Activated T-helper 2 cell treated with anti-CD3 and anti-CD28 coated beads, Interferon-gamma antibody, Interleukin-2, Interleukin-4, amounts not matched to agents 10 μg/mL and 5 μg/mL and 100 μg/mL, durations not matched to agents 14 hours and 24 hours and 36 hours (primary cell): ENCODE results near the gene POU6F2. TPM values are rescaled to one million over a fixed set of nuclear protein-coding genes. Genes with fewer than 3 reads are reported as not detected.

Experiments used
- DNase-seq: peaks from one replicate; pipeline ENCODE4 v3.0.0; 2021; ENCODE audit warnings: low spot score
- H3K27ac Mint-ChIP-seq: one replicate; pipeline ENCODE4 v1.8.0; 2021; ENCODE audit warnings: mixed read lengths
- H3K27me3 Mint-ChIP-seq: one replicate; pipeline ENCODE4 v1.8.0; 2021; ENCODE audit warnings: low read depth, mixed read lengths
- H3K36me3 Mint-ChIP-seq: one replicate; pipeline ENCODE4 v1.8.0; 2021; ENCODE audit warnings: low read depth, mixed read lengths
- H3K4me1 Mint-ChIP-seq: one replicate; pipeline ENCODE4 v1.8.0; 2021; ENCODE audit warnings: low read depth, mixed read lengths
- H3K4me3 Mint-ChIP-seq: one replicate; pipeline ENCODE4 v1.8.0; 2021; ENCODE audit warnings: low read depth, mild to moderate bottlenecking, moderate library complexity, mixed read lengths
- H3K9me3 Mint-ChIP-seq: one replicate; pipeline ENCODE4 v1.8.0; 2021; ENCODE audit warnings: mixed read lengths
- intact Hi-C: fragments of 100-400 bp; cut with micrococcal nuclease; formaldehyde crosslinking; loops from one replicate; pipeline ENCODE4 v1.15.1; 2023
- total RNA-seq: library from RNA; stranded (reverse); gene quantifications from 2 replicates; pipeline ENCODE4 v1.2.3, GENCODE V29; 2022

The POU6F2 gene
- total RNA-seq, 1 donor from 2014 or later = 0.27 TPM

DNA sequence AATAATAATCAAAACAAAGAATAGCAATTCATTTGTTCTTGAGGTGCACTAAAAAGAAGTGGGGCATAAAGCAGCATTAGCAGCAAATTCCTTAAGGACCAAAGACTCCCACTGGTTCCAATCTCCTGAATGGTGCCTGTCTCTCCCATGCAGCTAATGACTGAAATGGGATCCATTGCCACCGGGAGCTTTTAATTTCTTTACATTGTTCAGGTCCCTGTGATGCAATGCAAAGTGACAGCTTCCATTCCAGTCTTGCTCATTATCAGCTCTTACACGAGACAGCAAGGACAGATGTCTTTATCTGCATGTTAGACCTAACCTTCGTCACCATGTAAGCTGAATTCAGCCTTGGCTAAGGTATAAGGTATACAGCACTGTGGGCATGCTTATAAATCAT is 148.1 kb downstream of the POU6F2 start:
- Mint-ChIP-seq H3K36me3 (no peaks in the 10 kb centered on the region), H3K27ac (no peak overlapping the region), H3K4me1 (no peaks in the 10 kb centered on the region), H3K4me3 (no peak overlapping the region), H3K9me3 (no peaks in the 10 kb centered on the region), H3K27me3 (no peaks in the 10 kb centered on the region)
- intact Hi-C loops = no loop called here
- no peak for DNase-seq

- H3K4me3 Mint-ChIP-seq = no peak overlapping the region
- no peaks in the 10 kb centered on the region for H3K36me3 Mint-ChIP-seq
- no peak for DNase-seq
- no peaks in the 10 kb centered on the region for H3K27me3 Mint-ChIP-seq
- no peaks in the 10 kb centered on the region for H3K4me1 Mint-ChIP-seq
- intact Hi-C loops = no loop called here
- no peak overlapping the region for H3K27ac Mint-ChIP-seq
- H3K9me3 Mint-ChIP-seq = no peaks in the 10 kb centered on the region
Observed at GRCh38 chr7:39127058-39127457, 149.3 kb downstream of the POU6F2 start.

GRCh38 chr7:39128287-39128843 is 150.7 kb downstream of the POU6F2 start:
- no peaks in the 10 kb centered on the region for H3K9me3 Mint-ChIP-seq
- no peak overlapping the region for H3K27ac Mint-ChIP-seq
- intact Hi-C loops = no loop called here
- no peak for DNase-seq
- no peaks in the 10 kb centered on the region for H3K36me3 Mint-ChIP-seq
- no peaks in the 10 kb centered on the region for H3K4me1 Mint-ChIP-seq
- no peak overlapping the region for H3K4me3 Mint-ChIP-seq
- no peaks in the 10 kb centered on the region for H3K27me3 Mint-ChIP-seq

DNA sequence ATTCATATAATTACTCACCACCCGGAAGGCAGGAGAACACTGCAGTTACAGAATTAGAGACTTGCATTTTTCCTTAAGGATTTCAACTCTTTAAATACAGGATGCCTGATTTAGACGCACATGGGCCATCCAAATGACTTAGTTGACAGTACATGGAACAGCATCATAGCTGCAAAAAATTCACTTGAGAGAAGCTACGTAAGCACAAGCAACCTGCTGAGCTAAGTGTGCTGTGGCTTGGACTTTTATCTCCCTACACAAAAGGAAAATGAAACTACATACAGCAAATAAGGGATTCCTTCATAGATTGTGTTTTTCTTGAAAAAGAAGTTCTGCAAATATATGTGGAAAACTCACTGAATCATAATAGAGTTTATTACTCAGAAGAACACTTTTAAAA is 152.6 kb downstream of the POU6F2 start:
- DNase-seq = no peak
- H3K27me3 Mint-ChIP-seq = no peaks in the 10 kb centered on the region
- intact Hi-C loops = no loop called here
- no peaks in the 10 kb centered on the region for H3K4me1 Mint-ChIP-seq
- H3K4me3 Mint-ChIP-seq = no peak overlapping the region
- no peak overlapping the region for H3K27ac Mint-ChIP-seq
- no peaks in the 10 kb centered on the region for H3K36me3 Mint-ChIP-seq
- no peaks in the 10 kb centered on the region for H3K9me3 Mint-ChIP-seq

- no peaks in the 10 kb centered on the region for H3K9me3 Mint-ChIP-seq
- intact Hi-C loops = no loop called here
- H3K36me3 Mint-ChIP-seq = no peaks in the 10 kb centered on the region
- H3K27ac Mint-ChIP-seq = no peak overlapping the region
- H3K4me3 Mint-ChIP-seq = peak overlapping the region; percentile 17
- DNase-seq = no peak
- H3K4me1 Mint-ChIP-seq = no peaks in the 10 kb centered on the region
- H3K27me3 Mint-ChIP-seq = no peaks in the 10 kb centered on the region
Observed at GRCh38 chr7:39130857-39131526, 153.3 kb downstream of the POU6F2 start.

DNA sequence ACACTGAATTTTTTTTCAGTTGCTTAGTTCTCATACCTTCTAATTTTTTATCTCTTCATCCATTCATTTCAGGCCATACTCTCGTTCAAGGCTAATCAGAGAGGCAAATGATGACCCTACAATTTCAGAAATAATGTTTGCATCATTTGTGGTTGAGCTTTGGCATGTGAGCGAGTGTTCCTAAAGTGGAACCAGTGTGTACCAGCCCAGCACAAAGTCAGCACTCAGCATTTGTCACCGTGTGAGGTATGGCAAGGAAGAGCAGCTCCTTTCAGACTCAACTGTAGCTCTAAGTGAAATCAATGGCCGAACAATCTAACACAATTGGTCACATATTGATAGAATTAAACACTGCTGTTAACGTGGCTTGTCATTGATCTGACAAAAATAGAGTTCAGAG is 154.6 kb downstream of the POU6F2 start:
- H3K4me3 Mint-ChIP-seq = no peak overlapping the region
- no peaks in the 10 kb centered on the region for H3K36me3 Mint-ChIP-seq
- H3K27ac Mint-ChIP-seq = no peak overlapping the region
- intact Hi-C loops = no loop called here
- H3K9me3 Mint-ChIP-seq = no peaks in the 10 kb centered on the region
- DNase-seq = no peak
- H3K4me1 Mint-ChIP-seq = no peaks in the 10 kb centered on the region
- H3K27me3 Mint-ChIP-seq = no peaks in the 10 kb centered on the region

DNA sequence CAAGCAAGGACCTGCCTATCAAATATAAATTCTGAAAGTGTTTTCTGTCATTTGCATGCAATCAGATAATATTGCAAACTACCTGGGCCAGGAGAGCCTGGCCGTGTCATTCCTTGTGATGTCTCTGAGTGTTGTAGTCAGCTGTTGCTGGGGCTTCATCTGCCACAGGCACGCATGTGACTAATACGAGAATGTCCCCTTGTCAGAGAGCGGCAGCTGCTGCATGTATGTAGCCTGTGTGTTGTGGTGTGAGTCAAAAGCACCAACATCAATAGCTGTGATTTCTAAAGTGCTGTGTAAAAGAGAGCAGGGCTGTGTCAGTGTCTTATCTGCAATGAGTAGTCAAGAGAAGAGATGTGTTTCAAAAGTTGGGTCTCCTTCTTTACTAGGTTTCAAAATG is 155.4 kb downstream of the POU6F2 start:
- intact Hi-C loops = no loop called here
- H3K27ac Mint-ChIP-seq = no peak overlapping the region

GRCh38 chr7:39137480-39137879 is 159.8 kb downstream of the POU6F2 start:
- no peaks in the 10 kb centered on the region for H3K9me3 Mint-ChIP-seq
- no peaks in the 10 kb centered on the region for H3K36me3 Mint-ChIP-seq
- no peak overlapping the region for H3K4me3 Mint-ChIP-seq
- no peaks in the 10 kb centered on the region for H3K4me1 Mint-ChIP-seq
- no peak overlapping the region for H3K27ac Mint-ChIP-seq
- intact Hi-C loops = no loop called here
- DNase-seq = no peak
- no peaks in the 10 kb centered on the region for H3K27me3 Mint-ChIP-seq

More for the DNA sequence above, 155.4 kb downstream of the POU6F2 start:
- no peak for DNase-seq
- Mint-ChIP-seq H3K4me1 (no peaks in the 10 kb centered on the region), H3K27me3 (no peaks in the 10 kb centered on the region), H3K36me3 (no peaks in the 10 kb centered on the region), H3K4me3 (no peak overlapping the region), H3K9me3 (no peaks in the 10 kb centered on the region)

DNA sequence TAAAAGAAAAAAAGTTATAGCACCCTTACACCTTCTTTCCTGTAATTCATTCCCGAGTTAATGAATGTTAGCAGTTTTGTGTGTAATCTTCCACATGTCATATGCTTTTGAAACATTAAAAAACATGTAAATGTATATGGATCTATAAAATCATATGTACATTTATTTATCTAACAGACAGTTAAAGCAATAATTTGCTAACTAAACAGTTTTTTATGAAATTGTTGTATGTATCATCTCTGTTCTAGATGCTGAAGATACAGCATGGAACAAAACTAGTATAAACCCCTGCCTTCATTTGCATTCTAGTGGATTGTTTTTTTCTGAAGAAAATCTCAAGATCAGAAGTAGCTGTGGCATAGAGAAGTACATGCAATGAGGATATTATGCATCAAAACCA is 165.0 kb downstream of the POU6F2 start:
- H3K36me3 Mint-ChIP-seq = no peaks in the 10 kb centered on the region
- no peak for DNase-seq
- no peaks in the 10 kb centered on the region for H3K4me1 Mint-ChIP-seq
- H3K9me3 Mint-ChIP-seq = no peaks in the 10 kb centered on the region
- H3K4me3 Mint-ChIP-seq = no peak overlapping the region
- H3K27me3 Mint-ChIP-seq = no peaks in the 10 kb centered on the region
- no peak overlapping the region for H3K27ac Mint-ChIP-seq
- intact Hi-C loops = no loop called here

GRCh38 chr7:39144420-39144819 is 166.7 kb downstream of the POU6F2 start:
- Mint-ChIP-seq H3K9me3 (no peaks in the 10 kb centered on the region), H3K27ac (no peak overlapping the region), H3K36me3 (no peaks in the 10 kb centered on the region), H3K4me1 (no peaks in the 10 kb centered on the region), H3K4me3 (no peak overlapping the region), H3K27me3 (no peaks in the 10 kb centered on the region)
- no peak for DNase-seq
- intact Hi-C loops = no loop called here

DNA sequence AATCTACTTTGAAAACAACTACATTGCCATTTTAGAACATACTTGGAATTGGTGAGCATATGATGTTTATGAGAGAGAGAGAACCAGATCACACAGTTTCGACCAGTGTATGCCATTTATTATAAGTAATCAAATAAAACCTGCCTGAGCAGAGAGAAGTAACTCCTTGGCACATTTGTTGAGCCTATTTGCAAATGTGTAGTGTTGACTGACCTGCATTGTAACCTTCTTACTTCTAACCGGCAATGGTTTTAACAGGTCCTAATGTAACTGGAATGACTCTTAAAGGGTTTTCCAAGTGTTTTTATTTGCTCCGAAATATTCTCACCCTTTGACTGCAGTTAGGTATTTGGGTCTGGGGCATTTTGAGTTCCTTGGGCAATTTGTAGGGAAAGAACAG is 167.6 kb downstream of the POU6F2 start:
- no peaks in the 10 kb centered on the region for H3K27me3 Mint-ChIP-seq
- intact Hi-C loops = no loop called here
- H3K4me1 Mint-ChIP-seq = no peaks in the 10 kb centered on the region
- H3K36me3 Mint-ChIP-seq = no peaks in the 10 kb centered on the region
- H3K4me3 Mint-ChIP-seq = no peak overlapping the region
- no peak overlapping the region for H3K27ac Mint-ChIP-seq
- no peak for DNase-seq
- H3K9me3 Mint-ChIP-seq = no peaks in the 10 kb centered on the region

- Mint-ChIP-seq H3K4me1 (no peaks in the 10 kb centered on the region), H3K36me3 (no peaks in the 10 kb centered on the region)
Observed at GRCh38 chr7:39145935-39146334, 168.2 kb downstream of the POU6F2 start.

DNA sequence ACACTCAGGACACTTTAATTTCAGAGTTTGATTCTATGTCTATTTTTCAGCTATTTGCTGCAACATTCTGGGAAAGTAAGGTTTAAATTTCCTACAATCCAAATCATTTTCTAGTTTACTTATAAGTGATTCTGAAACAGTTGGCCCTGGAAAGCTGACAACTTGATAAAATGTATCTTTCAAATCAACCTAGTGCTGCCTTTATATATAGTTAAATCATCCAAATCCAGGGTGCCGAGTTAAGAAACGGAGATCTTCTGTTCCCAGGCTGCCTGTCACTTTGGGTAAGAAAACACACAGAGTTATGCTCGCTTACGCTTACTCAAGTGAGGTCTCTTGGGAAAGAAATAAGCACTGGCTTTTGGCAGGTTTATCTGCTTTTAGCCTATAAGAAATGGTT is 175.0 kb downstream of the POU6F2 start:
- no peaks in the 10 kb centered on the region for H3K9me3 Mint-ChIP-seq
- no peak overlapping the region for H3K4me3 Mint-ChIP-seq
- H3K27ac Mint-ChIP-seq = no peak overlapping the region
- H3K4me1 Mint-ChIP-seq = no peaks in the 10 kb centered on the region
- no peaks in the 10 kb centered on the region for H3K27me3 Mint-ChIP-seq
- no peak for DNase-seq
- H3K36me3 Mint-ChIP-seq = no peaks in the 10 kb centered on the region
- intact Hi-C loops = no loop called here

More at GRCh38 chr7:39145935-39146334, 168.2 kb downstream of the POU6F2 start:
- Mint-ChIP-seq H3K27ac (no peak overlapping the region), H3K4me3 (no peak overlapping the region), H3K9me3 (no peaks in the 10 kb centered on the region), H3K27me3 (no peaks in the 10 kb centered on the region)
- intact Hi-C loops = no loop called here
- no peak for DNase-seq

DNA sequence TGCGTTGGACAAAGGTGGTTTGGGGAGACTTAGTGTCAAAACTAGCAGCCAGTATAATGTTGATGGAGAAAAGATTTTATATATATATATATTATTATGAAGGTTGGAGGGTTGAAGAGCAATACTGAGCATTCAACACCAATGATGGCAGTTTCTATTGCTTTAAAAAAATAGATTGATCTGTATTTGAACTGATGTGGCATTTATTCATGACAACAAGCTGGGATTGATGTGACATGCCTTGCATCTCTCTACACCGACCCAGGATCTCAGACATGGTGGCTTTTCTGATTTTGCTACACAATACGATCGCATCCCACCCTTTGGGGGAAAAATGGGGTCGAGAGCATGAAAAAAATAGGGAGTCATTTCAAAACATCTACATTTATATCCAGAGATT is 175.4 kb downstream of the POU6F2 start:
- H3K36me3 Mint-ChIP-seq = no peaks in the 10 kb centered on the region
- H3K27ac Mint-ChIP-seq = no peak overlapping the region
- no peaks in the 10 kb centered on the region for H3K27me3 Mint-ChIP-seq
- DNase-seq = no peak
- H3K4me3 Mint-ChIP-seq = no peak overlapping the region
- H3K4me1 Mint-ChIP-seq = no peaks in the 10 kb centered on the region
- intact Hi-C loops = no loop called here
- no peaks in the 10 kb centered on the region for H3K9me3 Mint-ChIP-seq
